ENCODE measurements around the gene TMEM184B. TPM values are rescaled to one million over a fixed set of nuclear protein-coding genes. Genes with fewer than 3 reads are reported as not detected.

Gene TMEM184B
- total RNA-seq, 1 experiment from 2014 or later, result 54.2 TPM

DNA sequence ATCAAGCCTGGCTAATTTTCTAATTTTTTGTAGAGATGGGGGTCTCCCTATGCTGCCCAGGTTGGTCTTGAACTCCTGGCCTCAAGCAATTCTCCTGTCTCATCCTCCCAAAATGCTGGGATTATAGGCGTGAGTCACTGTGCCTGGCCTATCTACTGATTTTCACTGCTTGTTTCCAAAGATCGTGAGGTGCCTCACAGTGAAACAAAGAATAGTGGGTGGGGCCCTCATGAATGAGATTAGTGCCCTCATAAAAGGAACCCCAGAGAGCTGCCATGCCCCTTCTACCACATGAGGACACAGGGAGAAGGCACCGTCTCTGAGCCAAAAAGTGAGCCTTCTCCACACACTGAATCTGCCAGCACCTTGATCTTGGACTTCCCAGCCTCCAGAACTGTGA lies 23.5 kb downstream of the TMEM184B start:
- no peaks in the 10 kb centered on the region for H3K27me3 ChIP-seq (ENCODE audit: control insufficient read depth, insufficient read depth, low read length)
- H3K4me1 ChIP-seq (ENCODE audit: control insufficient read depth, insufficient read depth, low read length), result no peaks in the 10 kb centered on the region
- intact Hi-C loops (cut with micrococcal nuclease; ENCODE audit: unreplicated experiment) (no loop called here), in situ Hi-C loops (cut with HindIII; ENCODE audit: low pct_unique_long_range_greater_than_20kb, low sequenced_read_pairs) (no loop called here)
- CTCF ChIA-PET, result interaction anchor here (0.9 kb wide), 1 partner anchor 12 kb away, joined by 3 read pairs; no protein-coding TSS in a partner anchor
- H3K27ac ChIP-seq (ENCODE audit: low read length), result no peak overlapping the region
- POLR2A ChIA-PET, result no interaction called here
- H3K9me3 ChIP-seq (ENCODE audit: control insufficient read depth, insufficient read depth, low read depth, low read length), result no peaks in the 10 kb centered on the region
- no peak overlapping the region for H3K4me3 ChIP-seq (ENCODE audit: low read depth in 2 of 2, low read length in 2 of 2)
- no peaks in the 10 kb centered on the region for H3K36me3 ChIP-seq (ENCODE audit: control insufficient read depth, insufficient read depth, low read length)
- BruUV-seq (replicated peaks), result no TSS peak
- TF ChIP-seq, protein P1, sequence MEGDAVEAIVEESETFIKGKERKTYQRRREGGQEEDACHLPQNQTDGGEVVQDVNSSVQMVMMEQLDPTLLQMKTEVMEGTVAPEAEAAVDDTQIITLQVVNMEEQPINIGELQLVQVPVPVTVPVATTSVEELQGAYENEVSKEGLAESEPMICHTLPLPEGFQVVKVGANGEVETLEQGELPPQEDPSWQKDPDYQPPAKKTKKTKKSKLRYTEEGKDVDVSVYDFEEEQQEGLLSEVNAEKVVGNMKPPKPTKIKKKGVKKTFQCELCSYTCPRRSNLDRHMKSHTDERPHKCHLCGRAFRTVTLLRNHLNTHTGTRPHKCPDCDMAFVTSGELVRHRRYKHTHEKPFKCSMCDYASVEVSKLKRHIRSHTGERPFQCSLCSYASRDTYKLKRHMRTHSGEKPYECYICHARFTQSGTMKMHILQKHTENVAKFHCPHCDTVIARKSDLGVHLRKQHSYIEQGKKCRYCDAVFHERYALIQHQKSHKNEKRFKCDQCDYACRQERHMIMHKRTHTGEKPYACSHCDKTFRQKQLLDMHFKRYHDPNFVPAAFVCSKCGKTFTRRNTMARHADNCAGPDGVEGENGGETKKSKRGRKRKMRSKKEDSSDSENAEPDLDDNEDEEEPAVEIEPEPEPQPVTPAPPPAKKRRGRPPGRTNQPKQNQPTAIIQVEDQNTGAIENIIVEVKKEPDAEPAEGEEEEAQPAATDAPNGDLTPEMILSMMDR (IDR thresholded peaks at IDR 0.05), result no peak
- TF ChIP-seq POLR2AphosphoS5 (IDR thresholded peaks at IDR 0.05; ENCODE audit: low read depth, low read length), result no peak
- TF ChIP-seq, protein P2, sequence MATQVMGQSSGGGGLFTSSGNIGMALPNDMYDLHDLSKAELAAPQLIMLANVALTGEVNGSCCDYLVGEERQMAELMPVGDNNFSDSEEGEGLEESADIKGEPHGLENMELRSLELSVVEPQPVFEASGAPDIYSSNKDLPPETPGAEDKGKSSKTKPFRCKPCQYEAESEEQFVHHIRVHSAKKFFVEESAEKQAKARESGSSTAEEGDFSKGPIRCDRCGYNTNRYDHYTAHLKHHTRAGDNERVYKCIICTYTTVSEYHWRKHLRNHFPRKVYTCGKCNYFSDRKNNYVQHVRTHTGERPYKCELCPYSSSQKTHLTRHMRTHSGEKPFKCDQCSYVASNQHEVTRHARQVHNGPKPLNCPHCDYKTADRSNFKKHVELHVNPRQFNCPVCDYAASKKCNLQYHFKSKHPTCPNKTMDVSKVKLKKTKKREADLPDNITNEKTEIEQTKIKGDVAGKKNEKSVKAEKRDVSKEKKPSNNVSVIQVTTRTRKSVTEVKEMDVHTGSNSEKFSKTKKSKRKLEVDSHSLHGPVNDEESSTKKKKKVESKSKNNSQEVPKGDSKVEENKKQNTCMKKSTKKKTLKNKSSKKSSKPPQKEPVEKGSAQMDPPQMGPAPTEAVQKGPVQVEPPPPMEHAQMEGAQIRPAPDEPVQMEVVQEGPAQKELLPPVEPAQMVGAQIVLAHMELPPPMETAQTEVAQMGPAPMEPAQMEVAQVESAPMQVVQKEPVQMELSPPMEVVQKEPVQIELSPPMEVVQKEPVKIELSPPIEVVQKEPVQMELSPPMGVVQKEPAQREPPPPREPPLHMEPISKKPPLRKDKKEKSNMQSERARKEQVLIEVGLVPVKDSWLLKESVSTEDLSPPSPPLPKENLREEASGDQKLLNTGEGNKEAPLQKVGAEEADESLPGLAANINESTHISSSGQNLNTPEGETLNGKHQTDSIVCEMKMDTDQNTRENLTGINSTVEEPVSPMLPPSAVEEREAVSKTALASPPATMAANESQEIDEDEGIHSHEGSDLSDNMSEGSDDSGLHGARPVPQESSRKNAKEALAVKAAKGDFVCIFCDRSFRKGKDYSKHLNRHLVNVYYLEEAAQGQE (IDR thresholded peaks at IDR 0.05; ENCODE audit: insufficient read depth in 1 of 2, low read depth in 2 of 2, low read length in 1 of 2), result no peak
- TF ChIP-seq TCF7L2 (IDR thresholded peaks at IDR 0.05; ENCODE audit: low read depth, low read length), result no peak
- TF ChIP-seq SIN3A (IDR thresholded peaks at IDR 0.05; ENCODE audit: borderline replicate concordance, insufficient read depth, low read depth, low read length), result no peak
- DNase-seq (ENCODE audit: low read depth, low spot score) (no peak), ATAC-seq (no peak)

DNA sequence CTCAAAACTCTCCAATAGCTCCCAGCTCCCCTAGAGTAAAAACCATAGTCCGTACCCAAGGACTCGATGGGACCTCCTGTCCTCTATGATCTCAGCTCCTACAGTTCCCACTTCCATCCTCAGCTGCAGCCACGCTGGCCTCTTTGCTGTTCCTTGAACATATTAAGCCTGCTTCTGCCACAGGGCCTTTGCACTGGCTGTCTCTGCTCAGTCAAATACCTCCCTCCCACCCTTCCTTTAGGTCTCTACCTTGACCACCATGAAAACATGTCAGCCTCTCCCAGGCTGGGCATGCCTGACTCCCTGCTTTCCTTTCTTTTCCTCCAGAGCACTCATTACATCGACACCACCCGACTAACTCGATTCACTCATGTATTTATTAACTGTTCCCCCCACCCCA lies 24.5 kb downstream of the TMEM184B start:
- Histone ChIP-seq H3K27ac (ENCODE audit: low read length) (no peak overlapping the region), H3K9me3 (ENCODE audit: control insufficient read depth, insufficient read depth, low read depth, low read length) (no peaks in the 10 kb centered on the region), H3K27me3 (ENCODE audit: control insufficient read depth, insufficient read depth, low read length) (no peaks in the 10 kb centered on the region), H3K4me1 (ENCODE audit: control insufficient read depth, insufficient read depth, low read length) (no peaks in the 10 kb centered on the region), H3K4me3 (ENCODE audit: low read depth in 2 of 2, low read length in 2 of 2) (no peak overlapping the region), H3K36me3 (ENCODE audit: control insufficient read depth, insufficient read depth, low read length) (no peaks in the 10 kb centered on the region)
- TF ChIP-seq POLR2AphosphoS5 (IDR thresholded peaks at IDR 0.05; ENCODE audit: low read depth, low read length), result no peak
- no peak for TF ChIP-seq TCF7L2 (IDR thresholded peaks at IDR 0.05; ENCODE audit: low read depth, low read length)
- TF ChIP-seq, protein P2 (IDR thresholded peaks at IDR 0.05; ENCODE audit: insufficient read depth in 1 of 2, low read depth in 2 of 2, low read length in 1 of 2), result no peak
- no peak for TF ChIP-seq SIN3A (IDR thresholded peaks at IDR 0.05; ENCODE audit: borderline replicate concordance, insufficient read depth, low read depth, low read length)
- TF ChIP-seq, protein P1 (IDR thresholded peaks at IDR 0.05), result no peak
- ChIA-PET POLR2A (no interaction called here), CTCF (no interaction called here)
- in situ Hi-C loops (cut with HindIII; ENCODE audit: low pct_unique_long_range_greater_than_20kb, low sequenced_read_pairs) (no loop called here), intact Hi-C loops (cut with micrococcal nuclease; ENCODE audit: unreplicated experiment) (no loop called here)
- ATAC-seq, result no peak
- BruUV-seq (replicated peaks), result no TSS peak
- DNase-seq (ENCODE audit: low read depth, low spot score), result no peak

Measured in Panc1 (cell line).